ENCODE data around the gene FAM241A.

GRCh38 chr4:112206431-112206830 lies 61.2 kb downstream of the FAM241A start:
- TF ChIP-seq CTCF (IDR thresholded peaks at IDR 0.05) (no peak), POLR2AphosphoS5 (IDR thresholded peaks at IDR 0.05; ENCODE audit: low read depth, low read length) (no peak)

All from Panc1 (cell line).